Cardiac atrium fibroblast (primary cell): Measurements from ENCODE around the gene KCTD20. TPM values are rescaled to one million over a fixed set of nuclear protein-coding genes. Genes with fewer than 3 reads are reported as not detected.

Source experiments
- total RNA-seq: library from RNA; depleted of rRNA; stranded (reverse); fragments of >200 nt; gene quantifications from 2 replicates; pipeline ENCODE4 v1.2.3, GENCODE V29; 2015

KCTD20 gene
- 57.5 and 60.3 TPM in 2 replicates for total RNA-seq

GRCh38 chr6:36442671-36443470 is at the start of gene KCTD20, which contains the start of gene PXT1:
Gene KCTD20, plus strand, starts transcription at chr6:36443000. Its CDS starts 27,098 bp downstream, at chr6:36470098.
Gene PXT1, minus strand, starts transcription at chr6:36442854. Its CDS starts 16,772 bp downstream, at chr6:36426082.

Other genes starting within 250 kb of the KCTD20 start
- 10.3 and 11.0 TPM in 2 replicates for gene BRPF3, start 246.3 kb upstream of the KCTD20 start, total RNA-seq
- 0.49 TPM in 1 of 2 replicates, not detected in the other for gene PNPLA1, start 172.9 kb upstream of the KCTD20 start, total RNA-seq
- not detected in 2 replicates for gene BNIP5, start 106.1 kb upstream of the KCTD20 start, total RNA-seq
- not detected in 2 replicates for gene ETV7, start 55.3 kb upstream of the KCTD20 start, total RNA-seq
- gene PXT1, start 146 bp upstream of the KCTD20 start, total RNA-seq, result not detected in 2 replicates
- 15.0 and 27.5 TPM in 2 replicates for gene STK38, start 104.5 kb downstream of the KCTD20 start, total RNA-seq
- gene SRSF3, start 151.4 kb downstream of the KCTD20 start, total RNA-seq, result 85.2 and 110 TPM in 2 replicates
- gene CDKN1A, start 235.7 kb downstream of the KCTD20 start, total RNA-seq, result 196 and 348 TPM in 2 replicates